ENCODE results near the gene BPTF.
"Not testable (repeated sequence)": the region's sequence is repeated elsewhere in the genome, so short reads cannot be mapped to it uniquely, and the experiment has no call there.

The BPTF gene

GRCh38 chr17:67993153-67993997 is 168.1 kb downstream of the BPTF start:
- peak; percentile 82 for DNase-seq (ENCODE audit: low spot score)

GRCh38 chr17:67993998-67994361 is 168.7 kb downstream of the BPTF start:
- Histone ChIP-seq H3K36me3 (ENCODE audit: low read depth) (peaks cover 7% of the 10 kb centered on the region), H3K4me1 (ENCODE audit: insufficient read depth, poor library complexity, severe bottlenecking) (peaks cover 10% of the 10 kb centered on the region), H3K27ac (ENCODE audit: poor library complexity, severe bottlenecking) (peak overlapping the region; percentile 78), H3K4me3 (ENCODE audit: severe bottlenecking) (peak overlapping the region; percentile 48), H3K27me3 (ENCODE audit: insufficient read depth, poor library complexity, severe bottlenecking) (no peaks in the 10 kb centered on the region), H3K9me3 (ENCODE audit: severe bottlenecking) (no peaks in the 10 kb centered on the region)
- DNase-seq (ENCODE audit: low spot score) (no peak), ATAC-seq (ENCODE audit: low read depth) (no peak)
- TF ChIP-seq CTCF (IDR thresholded peaks at IDR 0.05; ENCODE audit: poor library complexity, severe bottlenecking) = no peak

More at GRCh38 chr17:67993153-67993997, 168.1 kb downstream of the BPTF start:
- H3K36me3 ChIP-seq (ENCODE audit: low read depth) = peaks cover 7% of the 10 kb centered on the region
- peak overlapping the region; percentile 78 for H3K27ac ChIP-seq (ENCODE audit: poor library complexity, severe bottlenecking)
- H3K9me3 ChIP-seq (ENCODE audit: severe bottlenecking) = no peaks in the 10 kb centered on the region
- H3K27me3 ChIP-seq (ENCODE audit: insufficient read depth, poor library complexity, severe bottlenecking) = no peaks in the 10 kb centered on the region
- no peak for TF ChIP-seq CTCF (IDR thresholded peaks at IDR 0.05; ENCODE audit: poor library complexity, severe bottlenecking)
- peaks cover 10% of the 10 kb centered on the region for H3K4me1 ChIP-seq (ENCODE audit: insufficient read depth, poor library complexity, severe bottlenecking)
- H3K4me3 ChIP-seq (ENCODE audit: severe bottlenecking) = peak overlapping the region; percentile 48
- peak; percentile 55 for ATAC-seq (ENCODE audit: low read depth)

- no peak for TF ChIP-seq CTCF (IDR thresholded peaks at IDR 0.05; ENCODE audit: poor library complexity, severe bottlenecking)
- ATAC-seq (ENCODE audit: low read depth) (peak; percentile 52), DNase-seq (ENCODE audit: low spot score) (no peak)
- Histone ChIP-seq H3K9me3 (ENCODE audit: severe bottlenecking) (no peaks in the 10 kb centered on the region), H3K27ac (ENCODE audit: poor library complexity, severe bottlenecking) (peak overlapping the region; percentile 78), H3K27me3 (ENCODE audit: insufficient read depth, poor library complexity, severe bottlenecking) (no peaks in the 10 kb centered on the region), H3K4me3 (ENCODE audit: severe bottlenecking) (peak overlapping the region; percentile 36), H3K4me1 (ENCODE audit: insufficient read depth, poor library complexity, severe bottlenecking) (peaks cover 10% of the 10 kb centered on the region), H3K36me3 (ENCODE audit: low read depth) (peaks cover 7% of the 10 kb centered on the region)
Measured at GRCh38 chr17:67994817-67995569, 169.7 kb downstream of the BPTF start.

GRCh38 chr17:67995570-67996263 is 170.4 kb downstream of the BPTF start:
- no peaks in the 10 kb centered on the region for H3K9me3 ChIP-seq (ENCODE audit: severe bottlenecking)
- peaks cover 7% of the 10 kb centered on the region for H3K36me3 ChIP-seq (ENCODE audit: low read depth)
- H3K27me3 ChIP-seq (ENCODE audit: insufficient read depth, poor library complexity, severe bottlenecking) = no peaks in the 10 kb centered on the region
- H3K27ac ChIP-seq (ENCODE audit: poor library complexity, severe bottlenecking) = no peak overlapping the region
- DNase-seq (ENCODE audit: low spot score) (no peak), ATAC-seq (ENCODE audit: low read depth) (peak; percentile 1; the same call in 1 of the 3 replicates)
- H3K4me3 ChIP-seq (ENCODE audit: severe bottlenecking) = peak overlapping the region; percentile 36
- TF ChIP-seq CTCF (IDR thresholded peaks at IDR 0.05; ENCODE audit: poor library complexity, severe bottlenecking) = peak; percentile 6
- H3K4me1 ChIP-seq (ENCODE audit: insufficient read depth, poor library complexity, severe bottlenecking) = peaks cover 10% of the 10 kb centered on the region

GRCh38 chr17:67996301-67997171 is 171.2 kb downstream of the BPTF start, which contains the start of gene C17orf58:
TSS of gene C17orf58 (minus strand) at chr17:67996469. CDS start at chr17:67996198, 271 bp downstream.
- ATAC-seq (ENCODE audit: low read depth); DNase-seq (ENCODE audit: low spot score); H3K27ac ChIP-seq (ENCODE audit: poor library complexity, severe bottlenecking): not testable (repeated sequence)

More at GRCh38 chr17:67996301-67997171, 171.2 kb downstream of the BPTF start, which contains the start of gene C17orf58:
- H3K36me3 ChIP-seq (ENCODE audit: low read depth); H3K27me3 ChIP-seq (ENCODE audit: insufficient read depth, poor library complexity, severe bottlenecking); H3K4me1 ChIP-seq (ENCODE audit: insufficient read depth, poor library complexity, severe bottlenecking); H3K9me3 ChIP-seq (ENCODE audit: severe bottlenecking): not testable (repeated sequence)
- H3K4me3 ChIP-seq (ENCODE audit: severe bottlenecking) = peak within 1 kb of the TSS; percentile 36

All from RWPE2 (cell line).